Measurements from ENCODE around the gene LRP5.

LRP5 gene

DNA sequence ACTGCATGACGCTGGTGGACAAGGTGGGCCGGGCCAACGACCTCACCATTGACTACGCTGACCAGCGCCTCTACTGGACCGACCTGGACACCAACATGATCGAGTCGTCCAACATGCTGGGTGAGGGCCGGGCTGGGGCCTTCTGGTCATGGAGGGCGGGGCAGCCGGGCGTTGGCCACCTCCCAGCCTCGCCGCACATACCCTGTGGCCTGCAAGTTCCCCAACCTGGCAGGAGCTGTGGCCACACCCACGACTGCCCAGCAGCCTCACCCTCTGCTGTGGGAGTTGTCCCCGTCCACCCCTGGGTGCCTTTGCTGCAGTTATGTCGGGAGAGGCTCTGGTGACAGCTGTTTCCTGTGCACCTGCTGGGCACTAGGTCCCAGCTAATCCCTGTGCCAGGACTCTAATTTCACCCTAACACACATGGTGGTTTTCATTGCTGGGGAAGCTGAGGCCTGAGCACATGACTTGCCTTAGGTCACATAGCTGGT, 99.2 kb downstream of the LRP5 start:
- H3K9ac ChIP-seq (ENCODE audit: low read depth, low read length, poor library complexity, severe bottlenecking), result no peak overlapping the region
- no peaks in the 10 kb centered on the region for H3K9me3 ChIP-seq (ENCODE audit: insufficient read depth, low read depth, low read length)
- no peaks in the 10 kb centered on the region for H3K9me2 ChIP-seq (replicated peaks; ENCODE audit: low read depth, low read length)
- no peaks in the 10 kb centered on the region for H3F3A ChIP-seq (ENCODE audit: low read depth)
- TF ChIP-seq, protein P1, sequence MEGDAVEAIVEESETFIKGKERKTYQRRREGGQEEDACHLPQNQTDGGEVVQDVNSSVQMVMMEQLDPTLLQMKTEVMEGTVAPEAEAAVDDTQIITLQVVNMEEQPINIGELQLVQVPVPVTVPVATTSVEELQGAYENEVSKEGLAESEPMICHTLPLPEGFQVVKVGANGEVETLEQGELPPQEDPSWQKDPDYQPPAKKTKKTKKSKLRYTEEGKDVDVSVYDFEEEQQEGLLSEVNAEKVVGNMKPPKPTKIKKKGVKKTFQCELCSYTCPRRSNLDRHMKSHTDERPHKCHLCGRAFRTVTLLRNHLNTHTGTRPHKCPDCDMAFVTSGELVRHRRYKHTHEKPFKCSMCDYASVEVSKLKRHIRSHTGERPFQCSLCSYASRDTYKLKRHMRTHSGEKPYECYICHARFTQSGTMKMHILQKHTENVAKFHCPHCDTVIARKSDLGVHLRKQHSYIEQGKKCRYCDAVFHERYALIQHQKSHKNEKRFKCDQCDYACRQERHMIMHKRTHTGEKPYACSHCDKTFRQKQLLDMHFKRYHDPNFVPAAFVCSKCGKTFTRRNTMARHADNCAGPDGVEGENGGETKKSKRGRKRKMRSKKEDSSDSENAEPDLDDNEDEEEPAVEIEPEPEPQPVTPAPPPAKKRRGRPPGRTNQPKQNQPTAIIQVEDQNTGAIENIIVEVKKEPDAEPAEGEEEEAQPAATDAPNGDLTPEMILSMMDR (conservative IDR thresholded peaks at IDR 0.05; ENCODE audit: low read length), result no peak
- TF ChIP-seq EZH2phosphoT487 (IDR thresholded peaks at IDR 0.05; ENCODE audit: borderline replicate concordance), result no peak
- no peaks in the 10 kb centered on the region for H3K79me2 ChIP-seq (ENCODE audit: insufficient read depth, low read length)
- H3K4me2 ChIP-seq (ENCODE audit: low read depth, low read length, poor library complexity, severe bottlenecking), result no peak overlapping the region
- H4K20me1 ChIP-seq (ENCODE audit: insufficient read depth, low read length, poor library complexity, severe bottlenecking), result no peaks in the 10 kb centered on the region
- H2AFZ ChIP-seq (ENCODE audit: low read length), result no peak overlapping the region
- H3K4me1 ChIP-seq (ENCODE audit: insufficient read depth, low read length, poor library complexity, severe bottlenecking), result no peaks in the 10 kb centered on the region
- H3K36me3 ChIP-seq (ENCODE audit: insufficient read depth, low read length), result peaks cover 77% of the 10 kb centered on the region; the same call in 1 of the 2 replicates
- no peaks in the 10 kb centered on the region for H3K27me3 ChIP-seq (ENCODE audit: insufficient read depth, low read length, poor library complexity, severe bottlenecking)
- no peak overlapping the region for H3K4me3 ChIP-seq (ENCODE audit: low read length, poor library complexity, severe bottlenecking)

GRCh38 chr11:68412593-68413475, 100.4 kb downstream of the LRP5 start:
- peaks cover 78% of the 10 kb centered on the region; the same call in 1 of the 2 replicates for H3K36me3 ChIP-seq (ENCODE audit: insufficient read depth, low read length)
- no peak overlapping the region for H2AFZ ChIP-seq (ENCODE audit: low read length)
- H3F3A ChIP-seq (ENCODE audit: low read depth), result no peaks in the 10 kb centered on the region
- TF ChIP-seq EZH2phosphoT487 (IDR thresholded peaks at IDR 0.05; ENCODE audit: borderline replicate concordance), result no peak
- TF ChIP-seq, protein P1 (conservative IDR thresholded peaks at IDR 0.05; ENCODE audit: low read length), result no peak
- H3K9me3 ChIP-seq (ENCODE audit: insufficient read depth, low read depth, low read length), result no peaks in the 10 kb centered on the region
- H3K4me2 ChIP-seq (ENCODE audit: low read depth, low read length, poor library complexity, severe bottlenecking), result no peak overlapping the region
- no peaks in the 10 kb centered on the region for H3K9me2 ChIP-seq (replicated peaks; ENCODE audit: low read depth, low read length)
- H3K9ac ChIP-seq (ENCODE audit: low read depth, low read length, poor library complexity, severe bottlenecking), result no peak overlapping the region
- no peaks in the 10 kb centered on the region for H3K79me2 ChIP-seq (ENCODE audit: insufficient read depth, low read length)
- no peaks in the 10 kb centered on the region for H3K27me3 ChIP-seq (ENCODE audit: insufficient read depth, low read length, poor library complexity, severe bottlenecking)
- no peaks in the 10 kb centered on the region for H3K4me1 ChIP-seq (ENCODE audit: insufficient read depth, low read length, poor library complexity, severe bottlenecking)
- H3K4me3 ChIP-seq (ENCODE audit: low read length, poor library complexity, severe bottlenecking), result no peak overlapping the region
- no peaks in the 10 kb centered on the region for H4K20me1 ChIP-seq (ENCODE audit: insufficient read depth, low read length, poor library complexity, severe bottlenecking)

DNA sequence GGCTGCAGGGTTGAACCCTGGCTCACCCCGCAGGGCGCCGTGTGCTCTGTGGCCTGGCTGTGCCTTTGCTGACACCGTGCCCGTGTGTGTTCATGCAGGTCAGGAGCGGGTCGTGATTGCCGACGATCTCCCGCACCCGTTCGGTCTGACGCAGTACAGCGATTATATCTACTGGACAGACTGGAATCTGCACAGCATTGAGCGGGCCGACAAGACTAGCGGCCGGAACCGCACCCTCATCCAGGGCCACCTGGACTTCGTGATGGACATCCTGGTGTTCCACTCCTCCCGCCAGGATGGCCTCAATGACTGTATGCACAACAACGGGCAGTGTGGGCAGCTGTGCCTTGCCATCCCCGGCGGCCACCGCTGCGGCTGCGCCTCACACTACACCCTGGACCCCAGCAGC, 101.2 kb downstream of the LRP5 start:
- H3F3A ChIP-seq (ENCODE audit: low read depth), result no peaks in the 10 kb centered on the region
- no peaks in the 10 kb centered on the region for H3K79me2 ChIP-seq (ENCODE audit: insufficient read depth, low read length)
- H3K4me3 ChIP-seq (ENCODE audit: low read length, poor library complexity, severe bottlenecking), result no peak overlapping the region
- H3K9me2 ChIP-seq (replicated peaks; ENCODE audit: low read depth, low read length), result no peaks in the 10 kb centered on the region
- H3K4me2 ChIP-seq (ENCODE audit: low read depth, low read length, poor library complexity, severe bottlenecking), result no peak overlapping the region
- H3K27me3 ChIP-seq (ENCODE audit: insufficient read depth, low read length, poor library complexity, severe bottlenecking), result no peaks in the 10 kb centered on the region
- TF ChIP-seq, protein P1 (conservative IDR thresholded peaks at IDR 0.05; ENCODE audit: low read length), result no peak
- H3K36me3 ChIP-seq (ENCODE audit: insufficient read depth, low read length), result peaks cover 78% of the 10 kb centered on the region; the same call in 1 of the 2 replicates
- no peak overlapping the region for H3K9ac ChIP-seq (ENCODE audit: low read depth, low read length, poor library complexity, severe bottlenecking)
- no peak overlapping the region for H2AFZ ChIP-seq (ENCODE audit: low read length)
- no peaks in the 10 kb centered on the region for H3K4me1 ChIP-seq (ENCODE audit: insufficient read depth, low read length, poor library complexity, severe bottlenecking)
- H3K9me3 ChIP-seq (ENCODE audit: insufficient read depth, low read depth, low read length), result no peaks in the 10 kb centered on the region
- no peaks in the 10 kb centered on the region for H4K20me1 ChIP-seq (ENCODE audit: insufficient read depth, low read length, poor library complexity, severe bottlenecking)

All from Loucy (cell line).